SIG-M5 treated with dmso at 0.1 percent for 504 hours (cell line): ENCODE data around the gene CPNE9.

Experiments
- DNase-seq: peaks from one replicate; lab custom pipeline; 2025; ENCODE audit not compliant: unreplicated experiment; lab: John Stamatoyannopoulos, UW

CPNE9 gene

GRCh38 chr3:9703736-9704346, at the start of gene CPNE9:
Gene CPNE9, plus strand, starts transcription at chr3:9703833. Its CDS starts 164 bp downstream, at chr3:9703997.
- DNase-seq, result no peak

GRCh38 chr3:9659849-9660248, 43.8 kb upstream of the CPNE9 start:
- no peak for DNase-seq

GRCh38 chr3:9660972-9661371, 42.7 kb upstream of the CPNE9 start:
- DNase-seq, result no peak

- DNase-seq, result no peak
These were observed 39.4 kb upstream of the CPNE9 start for GRCh38 chr3:9664119-9664751.

GRCh38 chr3:9666704-9667445, 36.8 kb upstream of the CPNE9 start:
- no peak for DNase-seq

- DNase-seq, result no peak
These were observed 34.4 kb upstream of the CPNE9 start for GRCh38 chr3:9669277-9669676.

GRCh38 chr3:9669720-9670432, 33.8 kb upstream of the CPNE9 start:
- DNase-seq, result no peak

- no peak for DNase-seq
These were observed 30.6 kb upstream of the CPNE9 start for GRCh38 chr3:9673082-9673481.

- DNase-seq, result no peak
These were observed 29.9 kb upstream of the CPNE9 start for GRCh38 chr3:9673752-9674151.

- no peak for DNase-seq
These were observed 27.8 kb upstream of the CPNE9 start for GRCh38 chr3:9675736-9676290.

GRCh38 chr3:9676785-9677184, 26.8 kb upstream of the CPNE9 start:
- DNase-seq, result no peak

GRCh38 chr3:9678493-9678892, 25.1 kb upstream of the CPNE9 start:
- DNase-seq, result no peak

GRCh38 chr3:9679476-9680080, 24.1 kb upstream of the CPNE9 start:
- no peak for DNase-seq

GRCh38 chr3:9681011-9681722, 22.5 kb upstream of the CPNE9 start:
- DNase-seq, result no peak

- no peak for DNase-seq
These were observed 21.9 kb upstream of the CPNE9 start for GRCh38 chr3:9681723-9682081.

- DNase-seq, result no peak
These were observed 21.5 kb upstream of the CPNE9 start for GRCh38 chr3:9682096-9682495.

- DNase-seq, result no peak
These were observed 20.2 kb upstream of the CPNE9 start for GRCh38 chr3:9683426-9683825.

GRCh38 chr3:9685216-9686049, 18.2 kb upstream of the CPNE9 start:
- DNase-seq, result no peak

- no peak for DNase-seq
These were observed 17.5 kb upstream of the CPNE9 start for GRCh38 chr3:9686050-9686550.
